Activated CD4-positive, CD25-positive, alpha-beta regulatory T cell treated with anti-CD3 and anti-CD28 coated beads, Interleukin-2, amount 50 U/mL, for 16 hours (primary cell): ENCODE measurements around the gene CBX3.
"Not testable (repeated sequence)": the region's sequence is repeated elsewhere in the genome, so short reads cannot be mapped to it uniquely, and the experiment has no call there.

Source experiments
- DNase-seq: peaks from one replicate; pipeline ENCODE4 v3.0.0-alpha.2; 2020; ENCODE audit warnings: low read depth, low spot score

CBX3 gene

DNA sequence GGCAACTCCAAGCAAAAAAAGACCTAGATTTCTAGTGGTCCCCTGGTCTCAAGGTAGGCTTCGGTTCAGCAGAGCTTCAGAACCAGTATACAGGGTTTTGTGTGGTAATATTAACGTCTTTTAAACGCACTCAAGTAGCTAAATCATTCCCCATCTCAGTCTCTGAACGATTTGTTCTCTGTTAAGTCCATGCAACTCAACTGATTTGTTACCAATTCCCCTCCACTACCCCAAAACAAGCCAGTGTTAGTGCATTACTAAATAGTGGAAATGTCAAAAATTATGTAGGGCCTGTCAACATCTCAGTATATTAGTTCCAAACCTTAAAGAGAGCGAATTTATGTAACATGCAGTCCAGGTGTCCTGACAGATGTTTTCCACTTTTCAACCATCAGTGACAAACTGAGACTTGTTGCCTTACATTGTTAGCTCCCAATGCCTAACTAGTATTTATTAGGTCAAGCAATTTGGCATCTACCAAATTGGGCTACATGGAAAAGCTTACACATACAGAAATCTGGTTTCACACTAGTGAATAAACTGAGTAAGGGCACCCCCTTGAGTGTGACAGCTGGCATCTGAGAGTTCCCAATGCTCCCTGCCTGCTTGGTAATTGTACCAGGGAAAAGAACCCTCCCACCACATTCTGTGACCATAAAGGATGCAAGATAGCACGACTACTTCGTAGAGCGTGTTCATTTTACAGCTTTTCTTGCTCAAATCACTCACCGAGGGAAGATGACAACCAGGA is 13.2 kb upstream of the CBX3 start:
- no peak for DNase-seq

DNA sequence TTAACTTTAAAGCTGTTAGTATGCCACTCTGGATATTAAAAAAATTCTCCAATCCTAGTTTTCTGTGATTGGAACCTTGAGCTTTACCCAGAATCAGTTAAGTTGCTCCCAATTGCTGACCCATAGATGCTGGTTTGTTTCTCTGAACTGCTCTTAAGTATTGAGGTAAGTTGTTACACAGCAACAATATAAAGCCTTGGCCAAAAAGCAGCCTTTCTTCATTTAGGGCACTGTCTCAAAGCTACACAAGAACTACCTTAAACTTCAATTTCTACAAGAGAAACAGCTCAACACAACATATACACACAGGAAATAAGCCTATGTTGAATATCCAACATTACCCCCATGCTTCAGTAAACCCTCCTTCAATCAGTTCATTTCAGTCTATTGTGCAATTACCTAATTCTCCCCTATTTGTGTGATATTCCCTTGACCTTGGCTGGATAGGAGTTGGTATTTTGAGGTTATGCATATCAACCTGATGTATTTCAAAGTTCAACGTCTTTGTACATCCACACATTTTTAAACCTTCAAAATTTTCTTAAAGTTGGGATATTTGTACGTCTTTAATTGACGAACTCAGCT is 12.5 kb upstream of the CBX3 start:
- DNase-seq: no peak

DNA sequence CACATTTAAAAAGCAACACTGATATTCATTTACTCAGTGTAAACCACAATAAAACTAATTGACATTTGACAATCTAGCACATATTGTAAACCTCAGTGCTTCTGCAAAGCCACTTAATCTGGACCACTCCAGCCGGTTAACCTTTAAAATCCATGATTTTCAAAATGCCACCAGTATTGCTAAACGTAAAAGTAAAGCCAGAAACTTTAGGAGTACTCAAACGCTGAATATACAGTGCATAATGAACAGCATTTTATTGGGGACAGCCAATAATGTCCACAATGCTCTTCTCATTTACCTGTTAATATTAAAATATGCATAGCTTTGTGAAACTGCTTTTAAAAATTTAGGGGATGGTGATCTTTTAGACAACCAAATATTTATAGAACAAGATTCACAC is 11.8 kb upstream of the CBX3 start:
- DNase-seq: no peak

- no peak for DNase-seq
Observed at GRCh38 chr7:26190417-26190869, 11.1 kb upstream of the CBX3 start.

- DNase-seq: no peak
Observed at GRCh38 chr7:26191233-26191973, 10.1 kb upstream of the CBX3 start.

GRCh38 chr7:26191974-26192479 is 9.5 kb upstream of the CBX3 start:
- DNase-seq: no peak

DNA sequence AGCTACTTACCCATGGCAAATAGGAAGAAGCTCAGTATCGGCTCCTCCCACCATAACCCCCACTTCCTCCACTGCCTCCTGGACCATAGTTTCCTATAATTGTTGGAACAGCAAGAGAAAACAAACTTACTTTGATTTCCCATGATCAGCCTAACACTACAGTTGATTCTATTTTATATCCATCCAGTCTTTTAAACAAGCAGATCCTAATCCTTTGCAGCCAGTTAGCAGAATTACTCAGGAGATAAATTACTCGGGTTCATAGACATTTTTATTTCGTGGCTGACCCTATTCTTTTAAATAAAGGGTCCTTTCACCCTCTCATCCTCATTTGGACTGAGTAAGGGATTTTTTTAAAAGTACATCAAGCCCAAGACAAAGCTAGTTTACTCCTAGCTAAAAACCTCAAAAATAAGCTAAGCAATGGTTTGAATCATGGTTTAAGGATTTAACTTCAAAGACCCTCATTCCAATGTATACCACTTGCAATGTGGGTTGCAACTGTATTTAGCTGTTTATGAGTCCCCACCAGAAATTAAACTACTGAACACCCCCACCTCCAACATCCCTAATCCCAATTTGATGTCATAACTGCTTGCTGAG is 9.0 kb upstream of the CBX3 start:
- DNase-seq: no peak

DNA sequence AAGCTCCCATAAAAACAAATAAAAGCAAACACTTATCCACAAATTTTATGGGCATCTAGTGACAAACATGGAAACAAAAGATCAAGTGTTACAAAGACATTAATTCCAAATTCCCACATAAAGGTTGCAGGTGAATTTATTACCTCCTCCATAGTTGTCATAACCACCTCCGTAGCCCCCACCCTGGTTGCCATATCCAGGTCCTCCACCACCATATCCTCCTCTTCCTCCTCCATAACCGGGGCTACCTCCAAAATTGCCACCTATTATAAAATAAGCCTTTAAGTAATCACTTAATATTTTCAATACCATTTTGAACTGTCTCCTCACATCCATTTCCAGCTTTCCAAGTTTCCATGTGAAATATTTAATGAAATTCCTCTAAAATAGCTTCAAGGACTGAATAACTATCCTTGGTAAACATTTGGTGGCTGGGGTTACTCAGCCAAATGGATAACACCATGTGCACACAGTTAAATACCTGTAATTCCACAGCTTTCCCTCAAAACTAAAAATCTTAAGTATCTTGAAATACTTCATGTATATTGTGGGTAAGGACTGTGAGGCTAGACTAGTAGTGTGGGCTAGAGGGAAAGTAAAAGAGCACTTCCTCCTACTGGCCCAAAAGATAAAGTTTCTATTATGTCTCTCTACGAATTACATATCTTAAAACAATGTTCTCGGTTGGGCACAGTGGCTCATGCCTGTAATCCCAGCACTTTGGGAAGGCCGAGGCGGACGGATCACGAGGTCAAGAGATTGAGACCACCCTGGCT is 7.9 kb upstream of the CBX3 start:
- no peak for DNase-seq

GRCh38 chr7:26194764-26195163 is 6.8 kb upstream of the CBX3 start:
- not testable (repeated sequence) for DNase-seq

DNA sequence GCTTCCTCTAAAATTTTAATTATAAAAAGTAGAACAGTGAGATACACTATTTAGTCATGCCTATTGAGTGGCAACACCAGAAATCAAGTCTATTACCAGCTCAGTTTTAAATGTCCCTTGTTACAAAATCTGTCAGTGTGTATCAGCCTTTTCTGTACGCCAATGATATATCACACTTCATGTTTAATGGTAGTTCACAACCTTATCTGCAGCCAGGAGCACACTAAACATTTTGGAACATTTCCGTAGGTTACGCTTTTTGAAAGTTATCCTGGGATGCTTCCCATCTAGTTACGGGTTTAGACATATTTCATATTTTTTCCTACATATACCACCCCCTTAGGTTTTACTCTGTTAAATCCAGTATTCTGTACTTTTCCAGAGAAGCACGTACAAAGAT is 6.4 kb upstream of the CBX3 start:
- no peak for DNase-seq

DNA sequence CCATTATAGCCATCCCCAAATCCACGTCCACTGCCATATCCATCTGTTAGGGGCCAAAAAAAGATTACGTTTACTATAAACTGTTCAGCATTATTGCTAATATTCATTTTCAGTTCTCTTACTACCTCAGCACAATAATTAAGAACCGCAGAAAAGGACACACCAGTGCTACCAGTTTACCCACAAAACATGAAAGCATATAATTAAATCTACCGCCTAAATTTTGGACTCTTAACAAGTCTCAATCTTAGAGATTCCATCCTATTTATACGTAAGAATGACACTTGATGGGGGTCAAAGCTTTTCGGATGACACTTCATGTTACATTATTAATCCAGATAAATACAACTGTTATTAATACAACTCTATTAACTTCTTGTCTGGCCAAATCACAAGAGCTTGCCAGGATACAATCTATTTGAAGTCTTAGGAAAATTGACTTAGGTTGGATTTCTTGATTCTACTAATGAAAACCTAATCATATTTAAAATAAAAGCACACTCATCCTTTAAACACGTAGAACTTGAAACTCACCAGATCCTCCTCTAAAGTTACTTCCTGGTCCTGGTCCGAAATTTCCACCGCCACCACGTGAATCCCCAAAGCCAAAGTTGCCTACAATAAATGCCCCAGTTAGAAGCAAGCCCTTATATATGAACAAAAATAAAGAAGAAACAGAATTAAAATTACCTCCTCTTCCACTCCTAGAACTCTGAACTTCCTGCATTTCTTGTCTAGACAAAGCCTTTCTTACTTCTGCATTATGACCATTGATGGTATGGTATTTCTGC is 5.5 kb upstream of the CBX3 start:
- no peak for DNase-seq

- no peak for DNase-seq
Observed at GRCh38 chr7:26197153-26198115, 4.1 kb upstream of the CBX3 start.

GRCh38 chr7:26198133-26198780 is 3.3 kb upstream of the CBX3 start:
- no peak for DNase-seq

DNA sequence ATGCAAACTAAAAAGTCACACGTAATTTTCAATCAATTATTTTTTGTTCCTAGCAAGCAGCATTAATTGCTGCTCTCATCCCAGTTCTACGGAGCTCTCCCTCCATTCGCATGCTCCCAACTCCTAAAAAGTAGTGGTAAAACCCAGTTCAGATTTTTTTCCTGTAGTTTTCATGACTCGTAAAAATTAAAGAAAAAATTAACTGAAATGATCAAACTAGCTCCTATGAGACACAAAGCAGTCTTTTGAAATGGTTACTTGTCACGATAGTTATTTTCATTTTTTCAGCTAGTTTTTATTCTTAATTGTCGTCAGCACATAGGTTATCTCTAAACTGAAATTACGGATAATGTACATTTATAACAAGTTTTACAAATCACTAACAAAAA is 2.8 kb upstream of the CBX3 start:
- no peak for DNase-seq

- peak; percentile 41 for DNase-seq
Observed at GRCh38 chr7:26199301-26200037, 2.1 kb upstream of the CBX3 start.

DNA sequence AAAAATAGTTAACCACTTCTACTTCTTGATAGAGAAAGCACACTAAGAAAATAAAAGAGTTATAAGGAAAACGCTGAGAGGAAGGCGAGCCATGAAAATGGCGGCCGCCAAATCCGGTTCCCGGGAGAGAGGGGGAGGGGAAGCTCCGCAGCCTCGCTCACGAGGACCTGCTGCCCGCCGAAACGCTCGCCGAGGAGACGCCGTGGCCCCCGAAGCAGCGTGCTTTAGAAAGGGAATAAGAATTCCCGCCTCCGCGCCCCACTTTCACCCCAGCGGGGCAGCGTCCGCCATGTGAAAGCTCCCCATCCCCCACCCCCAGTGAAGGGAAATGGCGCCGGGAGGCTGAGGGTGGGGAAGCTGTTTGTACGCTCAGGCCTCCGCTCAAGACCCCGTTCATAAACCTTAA is 1.5 kb upstream of the CBX3 start:
- peak; percentile 61 for DNase-seq

DNA sequence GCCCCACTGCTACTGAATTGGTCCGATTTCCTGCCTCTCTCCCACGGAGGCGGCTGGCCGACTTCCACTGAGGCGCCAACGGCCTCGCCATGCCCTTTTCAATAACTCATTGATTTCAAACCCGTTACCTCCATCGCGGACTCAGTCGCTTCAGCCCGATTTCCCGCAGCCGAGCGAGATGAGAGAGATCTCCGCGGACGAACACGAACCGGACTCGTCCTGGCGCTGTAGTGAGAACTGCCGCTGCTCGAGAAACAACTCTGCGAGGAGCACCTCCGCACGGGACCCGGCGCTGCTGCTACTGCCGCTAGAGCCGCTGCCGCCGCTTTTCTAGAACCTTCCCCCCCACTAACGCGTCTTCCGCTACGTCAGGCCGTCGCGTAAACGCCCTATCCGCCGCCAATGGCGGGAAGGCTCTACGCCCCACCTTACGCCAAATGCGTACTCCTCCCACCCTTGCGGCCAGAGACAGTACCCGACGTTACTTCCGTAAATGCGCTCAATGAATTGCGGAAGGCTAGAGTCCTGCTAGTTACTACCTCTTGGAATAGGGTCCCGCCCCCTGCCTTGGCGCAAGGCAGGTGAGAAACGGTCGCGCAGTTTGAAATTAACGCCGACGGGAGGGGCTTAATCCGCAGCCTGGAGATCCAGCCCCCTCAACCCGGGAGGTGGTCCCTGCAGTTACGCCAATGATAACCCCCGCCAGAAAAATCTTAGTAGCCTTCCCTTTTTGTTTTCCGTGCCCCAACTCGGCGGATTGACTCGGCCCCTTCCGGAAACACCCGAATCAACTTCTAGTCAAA is 900 bp upstream of the CBX3 start, which contains the start of gene HNRNPA2B1:
HNRNPA2B1 (minus strand) TSS at position 303 of the 803 bp plus-strand sequence; CDS start at position 134, 169 bp downstream.
- DNase-seq: peak; percentile 97
